HepG2 (cell line): Measurements from ENCODE around the gene CDA. TPM values are rescaled to one million over a fixed set of nuclear protein-coding genes. Genes with fewer than 3 reads are reported as not detected.

ENCODE experiments used
- ATAC-seq: fragments of 200-7000 bp; cut with Tn5 transposase; 3 replicates; pipeline ENCODE4 v1.9.1; 2020; ENCODE audit warnings: mild to moderate bottlenecking, moderate library complexity
- BruUV-seq: library from RNA; stranded (reverse); fragments of 400-500 nt; replicated peaks from 2 replicates; lab custom pipeline; 2021; lab: Mats Ljungman, UMichigan
- CTCF ChIA-PET: fragments of 300-600 bp; formaldehyde crosslinking; extraction: SDS; loops from one replicate; lab custom pipeline; 2021; ENCODE audit warnings: low total read pairs, inconsistent platforms, low intra/inter-chr PET ratio; lab: Yijun Ruan, JAX
- POLR2A ChIA-PET: fragments of 350-600 bp; sonication (Branson Sonifier 250); formaldehyde crosslinking; loops from one replicate; lab custom pipeline; 2020; ENCODE audit warnings: antibody characterized with exemption, inconsistent platforms; lab: Yijun Ruan, JAX
- DNase-seq: peaks from one replicate; pipeline ENCODE4 v3.0.0-alpha.2; 2015; ENCODE audit warnings: low spot score
- FAIRE-seq: peaks from 3 replicates; lab custom pipeline; 2011; peaks lifted over from hg19 to GRCh38; lab: Jason Lieb, UNC
- H2AFZ ChIP-seq: one replicate; pipeline ENCODE4 v1.6.1; 2011; ENCODE audit warnings: low read length, inconsistent platforms
- H3K27ac ChIP-seq: fragments of 300-600 bp; 3 replicates; pipeline ENCODE4 v1.8.0; 2011; ENCODE audit warnings: mixed run types, mild to moderate bottlenecking, mixed read lengths, low read length, inconsistent platforms; ENCODE audit not compliant: insufficient read depth; ENCODE audit errors: extremely low read length
- H3K27me3 ChIP-seq, 2 experiments: fragments of 200-600 bp in 1 of 2; 2 replicates in 1 of 2; 3 replicates in 1 of 2; pipeline versions ENCODE4 v1.6.0 to v1.8.0; 2011; ENCODE audit warnings: low read length in 2 of 2, mild to moderate bottlenecking in 2 of 2, moderate library complexity in 2 of 2, inconsistent platforms in 1 of 2; ENCODE audit not compliant: insufficient read depth in 2 of 2, control insufficient read depth in 1 of 2
- H3K36me3 ChIP-seq, 2 experiments: fragments of 200-600 bp in 1 of 2; replicated peaks in 1 of 2; 2 replicates in 1 of 2; 3 replicates in 1 of 2; pipeline versions ENCODE4 v1.5.1 to v1.8.0; 2011; ENCODE audit warnings: low read length in 2 of 2, inconsistent platforms in 1 of 2; ENCODE audit not compliant: insufficient read depth in 2 of 2, control insufficient read depth in 1 of 2
- H3K4me1 ChIP-seq: 2 replicates; pipeline ENCODE4 v1.5.1; 2012; ENCODE audit warnings: low read length, inconsistent platforms; ENCODE audit not compliant: insufficient read depth
- H3K4me2 ChIP-seq: 2 replicates; pipeline ENCODE4 v1.6.0; 2011; ENCODE audit warnings: low read depth, low read length, inconsistent platforms
- H3K4me3 ChIP-seq, 3 experiments: fragments of 200-600 bp in 1 of 3; sonication (generic), shearing (Covaris generic) in 1 of 3; replicated peaks in 1 of 3; 2 replicates each; pipeline ENCODE4 v1.5.1; 2011 to 2016; ENCODE audit warnings: low read length in 3 of 3, inconsistent platforms in 2 of 3, low read depth in 2 of 3, mild to moderate bottlenecking in 2 of 3, control low read depth in 1 of 3, mixed read lengths in 1 of 3; ENCODE audit not compliant: insufficient read depth in 1 of 3
- H3K79me2 ChIP-seq: one replicate; pipeline ENCODE4 v1.6.1; 2011; ENCODE audit warnings: low read length, inconsistent platforms; ENCODE audit not compliant: insufficient read depth
- H3K9ac ChIP-seq: 2 replicates; pipeline ENCODE4 v1.6.0; 2011; ENCODE audit warnings: mild to moderate bottlenecking, low read depth, low read length, inconsistent platforms; ENCODE audit not compliant: insufficient read depth
- H3K9me3 ChIP-seq: 2 replicates; pipeline ENCODE4 v1.5.1; 2012; ENCODE audit warnings: mild to moderate bottlenecking, low read length
- H4K20me1 ChIP-seq: 2 replicates; pipeline ENCODE4 v1.6.0; 2011; ENCODE audit warnings: inconsistent platforms, mild to moderate bottlenecking, low read length, moderate library complexity; ENCODE audit not compliant: insufficient read depth
- GFI1 ChIP-seq: sonication (generic); formaldehyde crosslinking; IDR thresholded peaks from 2 replicates; pipeline ENCODE4 v1.5.0; 2020; ENCODE audit warnings: missing genetic modification reagents, mild to moderate bottlenecking, borderline replicate concordance
- HOXA5 ChIP-seq: sonication (generic); formaldehyde crosslinking; IDR thresholded peaks from 2 replicates; pipeline ENCODE4 v1.4.0; 2020; ENCODE audit warnings: missing genetic modification reagents
- MTERF4 ChIP-seq: sonication (generic); formaldehyde crosslinking; IDR thresholded peaks from 2 replicates; pipeline ENCODE4 v1.8.0; 2023; ENCODE audit warnings: mild to moderate bottlenecking, missing genetic modification reagents
- NFYB ChIP-seq: sonication (generic); formaldehyde crosslinking; IDR thresholded peaks from 2 replicates; pipeline ENCODE4 v1.4.0; 2020; ENCODE audit warnings: missing genetic modification reagents
- PHF21A ChIP-seq: sonication (generic); formaldehyde crosslinking; IDR thresholded peaks from 2 replicates; pipeline ENCODE4 v1.5.0; 2020; ENCODE audit warnings: mild to moderate bottlenecking, missing genetic modification reagents
- TCF12 ChIP-seq, 2 experiments: fragments of 450-650 bp in 1 of 2; sonication (generic) in 1 of 2; formaldehyde crosslinking in 1 of 2; IDR thresholded peaks; 2 replicates each; pipeline versions ENCODE4 v1.6.1 to v1.8.0; 2017 to 2022; ENCODE audit warnings: antibody characterized with exemption in 1 of 2, mild to moderate bottlenecking in 1 of 2, missing genetic modification reagents in 1 of 2, moderate library complexity in 1 of 2
- ZNF138 ChIP-seq: sonication (generic); formaldehyde crosslinking; IDR thresholded peaks from 2 replicates; pipeline ENCODE4 v1.5.0; 2020; ENCODE audit warnings: mild to moderate bottlenecking, low read depth, missing genetic modification reagents
- ZNF280D ChIP-seq: sonication (generic); formaldehyde crosslinking; IDR thresholded peaks from 2 replicates; pipeline ENCODE4 v1.5.1; 2020; ENCODE audit warnings: mild to moderate bottlenecking, missing genetic modification reagents
- ZNF589 ChIP-seq: sonication (generic); formaldehyde crosslinking; conservative IDR thresholded peaks from 2 replicates; pipeline ENCODE4 v1.8.0; 2022; ENCODE audit warnings: mild to moderate bottlenecking, moderate library complexity, missing genetic modification reagents
- ZNF710 ChIP-seq: sonication (generic); formaldehyde crosslinking; IDR thresholded peaks from 2 replicates; pipeline ENCODE4 v1.5.0; 2020; ENCODE audit warnings: mild to moderate bottlenecking, missing genetic modification reagents, borderline replicate concordance
- WGBS: methylation state at CpG from one replicate; pipeline ENCODE4 v1.1.6; 2017; ENCODE audit warnings: low lambda C conversion rate; 5-methylcytosine and 5-hydroxymethylcytosine counted together
- in situ Hi-C: cut with HindIII; loops from 2 replicates; pipeline ENCODE4 v1.10.0; 2017; ENCODE audit warnings: low pct_unique_long_range_greater_than_20kb; ENCODE audit not compliant: extremely low pct_ligation_motif_present
- intact Hi-C: fragments of 100-400 bp; cut with micrococcal nuclease; formaldehyde crosslinking; loops from one replicate; pipeline ENCODE4 v1.10.0; 2022; ENCODE audit not compliant: unreplicated experiment
- polyA plus RNA-seq, 8 experiments: library from polyadenylated mRNA; depleted of rRNA in 3 of 8; stranded (reverse) in 7 of 8; unstranded in 1 of 8; fragments of >200 nt; fragmentation: Illumina TruSeq in 4 of 8; extraction: Trizol in 4 of 8; gene quantifications; 2 replicates each; pipeline versions ENCODE4 v1.2.1 to v1.2.3, GENCODE V29; 2011 to 2016; ENCODE audit warnings: low read depth in 4 of 8, missing spikeins in 1 of 8, mixed read lengths in 1 of 8; ENCODE audit not compliant: insufficient read depth in 1 of 8
- total RNA-seq, 5 experiments: library from RNA; depleted of rRNA; stranded (reverse); fragments of >200 nt; fragmentation: Illumina TruSeq; extraction: Trizol; gene quantifications; 2 replicates each; pipeline ENCODE4 v1.2.3, GENCODE V29; 2016; ENCODE audit warnings: low read depth in 1 of 5

Gene CDA
- total and polyA plus RNA-seq, 2 of the 13 experiments (the other 11 are each of a cell fraction or from before 2014, with no cell fraction given) = 0.66 to 2.1 TPM

- intact Hi-C loops = no loop called here
- TF ChIP-seq ZNF138 = no peak
- no peak for TF ChIP-seq TCF12 (IDR thresholded peaks at IDR 0.05)
- TF ChIP-seq TCF12 (CRISPR knock-in tag; IDR thresholded peaks at IDR 0.05) = no peak
- no peak for TF ChIP-seq ZNF589 (CRISPR knock-in tag)
- TF ChIP-seq ZNF280D (CRISPR knock-in tag) = no peak
- no peak for TF ChIP-seq HOXA5
- TF ChIP-seq PHF21A (CRISPR knock-in tag) = no peak
- TF ChIP-seq ZNF710 (CRISPR knock-in tag) = no peak
- no peak for TF ChIP-seq GFI1
- no peak for TF ChIP-seq MTERF4 (CRISPR knock-in tag)
- TF ChIP-seq NFYB (CRISPR knock-in tag) = peak; percentile 74
Observed at GRCh38 chr1:20666804-20667203, 77.9 kb downstream of the CDA start.

More at GRCh38 chr1:20666804-20667203, 77.9 kb downstream of the CDA start:
- Histone ChIP-seq H3K79me2 (no peaks in the 10 kb centered on the region), H3K4me2 (no peak overlapping the region), H3K9ac (no peak overlapping the region), H3K36me3 (no peaks in the 10 kb centered on the region), H3K9me3 (no peaks in the 10 kb centered on the region), H3K4me1 (peaks cover 21% of the 10 kb centered on the region), H2AFZ (no peak overlapping the region), H3K27me3 (no peaks in the 10 kb centered on the region; a peak in 2 of 5 replicates), H3K4me3 (no peak overlapping the region), H4K20me1 (no peaks in the 10 kb centered on the region), H3K27ac (no peak overlapping the region)
- no TSS peak for BruUV-seq
- WGBS = 100% methylated on average over 1 of the region's 1 CpG
- DNase-seq (no peak), ATAC-seq (peak; percentile 37), FAIRE-seq (no peak)
- CTCF ChIA-PET = no interaction called here
- POLR2A ChIA-PET = interaction anchor here (1.0 to 1.4 kb wide), 4 partner anchors 18 to 115 kb away, joined by 3 read pairs; no protein-coding TSS in a partner anchor
- in situ Hi-C loops = no loop called here
